AG04450 (cell line): ENCODE measurements around the gene DCLK2. TPM values are rescaled to one million over a fixed set of nuclear protein-coding genes. Genes with fewer than 3 reads are reported as not detected.

Experiments used
- CTCF ChIA-PET: fragments of 300-600, 350-600 bp; formaldehyde crosslinking; extraction: SDS; loops from one replicate; lab custom pipeline; 2022; ENCODE audit warnings: antibody characterized with exemption, inconsistent platforms; lab: Charles Lee
- POLR2A ChIA-PET: fragments of 350-600 bp; formaldehyde crosslinking; extraction: SDS; loops from one replicate; lab custom pipeline; 2021; ENCODE audit warnings: antibody characterized with exemption, inconsistent platforms; lab: Yijun Ruan, JAX
- DNase-seq: peaks from one replicate; pipeline ENCODE4 v3.0.0-alpha.2; 2011; ENCODE audit warnings: low read depth, low spot score
- H3K27ac ChIP-seq: one replicate; pipeline ENCODE4 v1.5.1; 2012; ENCODE audit warnings: low read depth, low read length, control low read depth
- H3K27me3 ChIP-seq: one replicate; pipeline ENCODE4 v1.6.0; 2012; ENCODE audit warnings: low read length; ENCODE audit not compliant: control insufficient read depth, insufficient read depth
- H3K4me3 ChIP-seq: 2 replicates; pipeline ENCODE4 v1.5.1; 2011; ENCODE audit warnings: mild to moderate bottlenecking, low read depth, low read length, control low read depth
- H3K9me3 ChIP-seq: 2 replicates; pipeline ENCODE4 v1.5.1; 2012; ENCODE audit warnings: low read length; ENCODE audit not compliant: control insufficient read depth, insufficient read depth
- polyA plus RNA-seq: library from polyadenylated mRNA; depleted of rRNA; stranded (reverse); fragments of >200 nt; gene quantifications from 2 replicates; pipeline ENCODE4 v1.2.3, GENCODE V29; 2011
- TF ChIP-seq, protein P1 (sequence below): IDR thresholded peaks from 2 replicates; pipeline ENCODE4 v1.5.1; 2011; ENCODE audit warnings: low read depth, low read length, control low read depth, inconsistent platforms

Gene DCLK2
- polyA plus RNA-seq, 1 experiment = 7.3 TPM

DNA sequence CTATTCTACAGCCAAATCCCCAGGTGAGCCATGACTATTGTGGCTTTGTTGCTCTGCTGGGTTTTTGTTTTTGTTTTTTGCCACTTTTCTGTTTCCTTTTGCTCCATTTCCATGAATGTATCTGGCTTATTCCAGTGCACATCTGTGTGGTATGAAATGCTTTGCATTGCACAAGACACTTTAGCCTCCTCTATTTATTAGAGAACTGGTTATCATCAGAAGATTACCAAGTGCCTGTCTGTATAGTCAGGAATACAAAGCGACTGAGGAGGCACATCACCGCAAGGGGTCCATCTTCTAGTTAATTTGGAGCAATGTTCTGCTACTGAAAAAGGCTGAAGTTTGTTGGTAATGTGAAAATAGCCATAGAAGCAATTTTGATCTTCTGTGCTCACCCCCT is 120.8 kb downstream of the DCLK2 start:
- Histone ChIP-seq H3K4me3 (no peak overlapping the region), H3K27me3 (no peaks in the 10 kb centered on the region), H3K27ac (no peak overlapping the region), H3K9me3 (no peaks in the 10 kb centered on the region)
- TF ChIP-seq, protein P1, sequence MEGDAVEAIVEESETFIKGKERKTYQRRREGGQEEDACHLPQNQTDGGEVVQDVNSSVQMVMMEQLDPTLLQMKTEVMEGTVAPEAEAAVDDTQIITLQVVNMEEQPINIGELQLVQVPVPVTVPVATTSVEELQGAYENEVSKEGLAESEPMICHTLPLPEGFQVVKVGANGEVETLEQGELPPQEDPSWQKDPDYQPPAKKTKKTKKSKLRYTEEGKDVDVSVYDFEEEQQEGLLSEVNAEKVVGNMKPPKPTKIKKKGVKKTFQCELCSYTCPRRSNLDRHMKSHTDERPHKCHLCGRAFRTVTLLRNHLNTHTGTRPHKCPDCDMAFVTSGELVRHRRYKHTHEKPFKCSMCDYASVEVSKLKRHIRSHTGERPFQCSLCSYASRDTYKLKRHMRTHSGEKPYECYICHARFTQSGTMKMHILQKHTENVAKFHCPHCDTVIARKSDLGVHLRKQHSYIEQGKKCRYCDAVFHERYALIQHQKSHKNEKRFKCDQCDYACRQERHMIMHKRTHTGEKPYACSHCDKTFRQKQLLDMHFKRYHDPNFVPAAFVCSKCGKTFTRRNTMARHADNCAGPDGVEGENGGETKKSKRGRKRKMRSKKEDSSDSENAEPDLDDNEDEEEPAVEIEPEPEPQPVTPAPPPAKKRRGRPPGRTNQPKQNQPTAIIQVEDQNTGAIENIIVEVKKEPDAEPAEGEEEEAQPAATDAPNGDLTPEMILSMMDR = no peak
- ChIA-PET POLR2A (no interaction called here), CTCF (interaction anchor here (2.2 kb wide), 1 partner anchor 10 kb away, joined by 14 read pairs; no protein-coding TSS in a partner anchor)
- DNase-seq = no peak

DNA sequence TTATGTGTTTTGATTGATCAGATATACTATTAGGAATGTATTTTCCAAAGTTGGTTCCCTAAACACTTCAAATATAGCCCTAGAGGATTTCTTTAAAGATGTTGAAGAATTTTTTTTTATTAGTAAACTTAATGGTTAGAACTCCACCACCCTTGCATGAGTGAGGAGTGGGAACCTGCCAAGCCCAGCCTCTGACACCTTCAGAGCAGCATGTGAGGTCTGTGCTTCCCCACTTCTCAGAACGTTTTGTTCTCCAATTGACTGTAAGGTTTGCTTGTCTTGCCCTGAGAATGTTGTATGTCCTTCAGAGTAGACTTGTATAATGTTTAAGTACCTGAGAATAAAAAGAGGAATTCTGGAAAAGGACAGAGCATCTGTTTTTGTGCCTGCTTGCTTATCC is 126.8 kb downstream of the DCLK2 start:
- H3K27me3 ChIP-seq = no peaks in the 10 kb centered on the region

DNA sequence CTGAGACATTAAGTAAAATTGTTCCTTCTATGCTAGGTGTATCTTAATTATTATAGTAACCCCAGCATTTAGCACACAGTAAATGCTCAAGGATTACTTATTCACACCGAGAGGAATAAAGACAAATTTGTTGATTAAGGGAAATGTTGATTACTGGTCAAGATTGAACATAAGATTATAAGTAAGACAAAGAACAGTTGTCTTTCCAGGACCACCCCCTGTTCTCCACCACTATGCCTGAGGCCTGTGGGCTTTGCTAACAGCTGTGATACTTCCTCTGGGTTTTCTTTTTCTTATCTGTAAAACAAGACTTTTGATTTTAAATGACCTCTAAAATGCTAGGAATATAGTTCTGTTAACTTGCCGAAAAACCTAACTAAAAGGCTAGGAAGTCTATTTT is 128.0 kb downstream of the DCLK2 start:
- Histone ChIP-seq H3K4me3 (no peak overlapping the region), H3K27ac (no peak overlapping the region), H3K27me3 (no peaks in the 10 kb centered on the region), H3K9me3 (no peaks in the 10 kb centered on the region)
- no peak for DNase-seq
- POLR2A ChIA-PET = no interaction called here
- TF ChIP-seq, protein P1 = no peak
- CTCF ChIA-PET = interaction anchor here (2.5 to 2.6 kb wide), 2 partner anchors 11 to 196 kb away, joined by 11 to 12 read pairs; no protein-coding TSS in a partner anchor

More for the DNA sequence above, 126.8 kb downstream of the DCLK2 start:
- TF ChIP-seq, protein P1 = no peak
- no peak for DNase-seq
- Histone ChIP-seq H3K27ac (no peak overlapping the region), H3K4me3 (no peak overlapping the region), H3K9me3 (no peaks in the 10 kb centered on the region)
- ChIA-PET POLR2A (no interaction called here), CTCF (interaction anchor here (0.5 kb wide), 1 partner anchor 254 kb away, joined by 3 read pairs; no protein-coding TSS in a partner anchor)

DNA sequence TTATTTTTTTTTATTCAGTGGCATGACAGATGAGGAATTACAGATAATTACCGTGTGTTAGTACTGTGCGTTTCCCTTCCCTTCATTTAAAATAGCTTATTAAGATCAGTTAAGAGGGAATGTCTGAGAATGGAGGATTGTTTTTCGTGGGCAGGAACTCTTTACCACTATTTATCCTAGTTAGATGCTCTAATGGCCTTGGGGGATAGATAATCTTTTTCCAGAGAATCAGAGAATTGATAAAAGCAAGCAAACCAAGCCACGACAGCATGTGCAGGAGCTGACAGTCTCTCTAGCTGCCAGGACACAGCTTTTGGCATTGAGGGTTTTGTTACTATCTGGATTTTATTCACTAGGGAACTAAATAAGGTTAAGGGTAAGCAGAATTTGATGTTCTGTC is 128.7 kb downstream of the DCLK2 start:
- Histone ChIP-seq H3K9me3 (no peaks in the 10 kb centered on the region), H3K27ac (no peak overlapping the region), H3K4me3 (no peak overlapping the region), H3K27me3 (no peaks in the 10 kb centered on the region)
- ChIA-PET CTCF (interaction anchor here (0.6 to 2.6 kb wide), 4 partner anchors 10 to 209 kb away, joined by 3 to 12 read pairs (median 8); no protein-coding TSS in a partner anchor), POLR2A (no interaction called here)
- TF ChIP-seq, protein P1 = no peak
- no peak for DNase-seq

DNA sequence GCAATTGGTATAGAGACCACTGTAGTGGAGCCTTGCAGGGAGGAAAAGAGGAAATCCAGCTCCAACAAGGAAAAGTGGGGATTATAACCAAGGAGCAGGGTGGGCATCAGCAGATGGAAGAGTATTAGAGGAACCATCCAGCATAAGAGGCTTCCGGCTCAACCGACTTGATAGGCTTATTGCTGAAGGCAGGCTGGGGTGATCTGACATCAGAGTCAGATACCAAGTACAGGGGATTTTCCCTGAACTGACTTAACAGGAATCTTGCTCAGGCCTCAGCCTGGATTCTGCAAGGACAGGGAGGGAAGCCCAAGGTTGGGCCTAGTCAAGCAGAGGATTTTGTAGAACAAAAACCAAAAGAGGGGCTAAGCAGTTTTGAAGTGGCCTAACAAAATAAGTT is 129.6 kb downstream of the DCLK2 start:
- CTCF ChIA-PET = interaction anchor here (0.7 to 4.2 kb wide), 8 partner anchors 8 to 209 kb away, joined by 3 to 108 read pairs (median 13); no protein-coding TSS in a partner anchor
- Histone ChIP-seq H3K27me3 (no peaks in the 10 kb centered on the region), H3K4me3 (no peak overlapping the region), H3K27ac (no peak overlapping the region), H3K9me3 (no peaks in the 10 kb centered on the region)
- TF ChIP-seq, protein P1 = no peak
- POLR2A ChIA-PET = no interaction called here
- no peak for DNase-seq
